ENCODE data around the gene GRPEL1. TPM values are rescaled to one million over a fixed set of nuclear protein-coding genes. Genes with fewer than 3 reads are reported as not detected.

GRPEL1 gene
- 10.3 and 21.0 TPM in 2 replicates for total RNA-seq

DNA sequence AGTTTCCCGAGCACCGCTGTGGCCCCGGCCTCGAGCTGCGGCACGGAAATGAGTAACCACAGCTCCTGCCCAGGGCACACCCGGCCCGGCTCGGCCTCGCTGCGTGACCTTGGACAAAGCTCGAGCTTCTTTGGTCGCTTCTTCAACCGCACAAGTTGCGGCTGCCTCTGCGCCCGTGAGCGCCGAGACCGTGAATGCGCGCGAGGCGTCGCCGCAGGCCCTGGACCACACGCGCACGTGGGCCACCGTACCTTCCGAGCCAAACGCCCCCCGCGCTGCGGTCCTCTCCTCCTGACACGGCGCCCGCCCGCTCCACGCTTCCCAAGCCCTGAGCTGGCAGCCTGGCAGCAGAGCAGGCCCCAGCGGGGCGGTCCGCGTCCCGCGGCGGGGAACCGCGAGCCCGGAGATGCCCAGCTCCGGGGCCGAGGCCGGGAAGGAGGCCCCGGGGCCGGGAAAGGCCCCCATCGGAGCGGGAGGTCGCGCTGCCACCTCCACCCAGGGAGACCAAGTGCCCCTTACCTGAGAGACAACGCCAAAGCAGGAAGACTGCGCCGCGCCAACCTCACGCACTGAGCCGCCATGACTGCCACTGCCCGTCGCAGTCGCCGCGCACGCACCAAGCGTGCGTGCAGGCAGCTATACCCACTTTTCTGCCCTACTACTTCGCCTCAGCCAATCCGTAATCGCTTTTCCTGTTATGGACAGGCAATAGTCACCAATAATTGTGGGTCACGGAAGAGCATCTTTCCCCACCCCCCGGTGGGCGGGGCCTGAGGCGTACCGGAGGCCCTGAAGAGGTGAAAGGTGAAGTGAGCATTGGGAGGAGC is at the start of gene GRPEL1:
Gene GRPEL1 (minus strand): TSS at position 613 of the 827 bp plus-strand sequence. CDS start 32 bp downstream, at position 581.
- TF ChIP-seq, protein P1, sequence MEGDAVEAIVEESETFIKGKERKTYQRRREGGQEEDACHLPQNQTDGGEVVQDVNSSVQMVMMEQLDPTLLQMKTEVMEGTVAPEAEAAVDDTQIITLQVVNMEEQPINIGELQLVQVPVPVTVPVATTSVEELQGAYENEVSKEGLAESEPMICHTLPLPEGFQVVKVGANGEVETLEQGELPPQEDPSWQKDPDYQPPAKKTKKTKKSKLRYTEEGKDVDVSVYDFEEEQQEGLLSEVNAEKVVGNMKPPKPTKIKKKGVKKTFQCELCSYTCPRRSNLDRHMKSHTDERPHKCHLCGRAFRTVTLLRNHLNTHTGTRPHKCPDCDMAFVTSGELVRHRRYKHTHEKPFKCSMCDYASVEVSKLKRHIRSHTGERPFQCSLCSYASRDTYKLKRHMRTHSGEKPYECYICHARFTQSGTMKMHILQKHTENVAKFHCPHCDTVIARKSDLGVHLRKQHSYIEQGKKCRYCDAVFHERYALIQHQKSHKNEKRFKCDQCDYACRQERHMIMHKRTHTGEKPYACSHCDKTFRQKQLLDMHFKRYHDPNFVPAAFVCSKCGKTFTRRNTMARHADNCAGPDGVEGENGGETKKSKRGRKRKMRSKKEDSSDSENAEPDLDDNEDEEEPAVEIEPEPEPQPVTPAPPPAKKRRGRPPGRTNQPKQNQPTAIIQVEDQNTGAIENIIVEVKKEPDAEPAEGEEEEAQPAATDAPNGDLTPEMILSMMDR (IDR thresholded peaks at IDR 0.05; ENCODE audit: extremely low read depth, low read depth, low read length): no peak
- Histone ChIP-seq H3K27me3 (ENCODE audit: insufficient read depth, low read length) (peaks cover 4% of the 10 kb centered on the region), H3K36me3 (ENCODE audit: insufficient read depth, low read length) (peaks cover 19% of the 10 kb centered on the region), H3K4me2 (ENCODE audit: insufficient read depth, low read length) (peak within 1 kb of the TSS; percentile 89), H2AFZ (ENCODE audit: low read length) (peak within 1 kb of the TSS; percentile 88), H3K4me1 (ENCODE audit: insufficient read depth, low read length) (peaks cover 8% of the 10 kb centered on the region), H3K27ac (ENCODE audit: low read depth, low read length) (peak within 1 kb of the TSS; percentile 80), H3K9me3 (ENCODE audit: low read depth, low read length) (no peaks in the 10 kb centered on the region), H4K20me1 (ENCODE audit: insufficient read depth, low read length) (peaks cover 29% of the 10 kb centered on the region), H3K4me3 (ENCODE audit: insufficient read depth, low read length) (peak within 1 kb of the TSS; percentile 91), H3K79me2 (ENCODE audit: insufficient read depth, low read length) (peaks cover 46% of the 10 kb centered on the region)
- peak; percentile 99 for DNase-seq (ENCODE audit: insufficient read length, low spot score, missing footprints)

DNA sequence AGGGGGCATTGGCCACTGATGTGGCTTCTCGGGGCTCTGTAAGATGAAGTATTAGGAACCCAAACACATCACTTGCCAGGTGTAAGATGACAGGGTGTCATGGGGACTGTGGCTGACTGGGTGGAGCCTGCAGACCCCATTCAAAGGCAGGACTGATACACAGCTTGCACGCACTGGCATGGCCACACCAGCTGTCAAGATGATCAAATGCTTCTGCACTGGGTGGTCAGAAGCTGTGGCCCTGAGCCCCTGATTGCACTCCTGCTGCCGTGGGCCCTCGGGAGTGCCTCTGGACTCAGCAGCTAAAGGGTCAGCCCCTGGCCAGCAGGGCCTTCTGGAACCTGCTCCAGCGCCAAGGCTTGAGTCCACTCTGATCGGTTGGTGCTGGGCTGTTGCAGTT is 48.8 kb upstream of the GRPEL1 start:
- DNase-seq (ENCODE audit: insufficient read length, low spot score, missing footprints): no peak
- H3K9me3 ChIP-seq (ENCODE audit: low read depth, low read length): no peaks in the 10 kb centered on the region
- H3K4me1 ChIP-seq (ENCODE audit: insufficient read depth, low read length): no peaks in the 10 kb centered on the region
- no peak overlapping the region for H2AFZ ChIP-seq (ENCODE audit: low read length)
- H3K4me3 ChIP-seq (ENCODE audit: insufficient read depth, low read length): no peak overlapping the region
- TF ChIP-seq, protein P1 (IDR thresholded peaks at IDR 0.05; ENCODE audit: extremely low read depth, low read depth, low read length): no peak
- peaks cover 14% of the 10 kb centered on the region for H3K27me3 ChIP-seq (ENCODE audit: insufficient read depth, low read length)
- H4K20me1 ChIP-seq (ENCODE audit: insufficient read depth, low read length): no peaks in the 10 kb centered on the region
- H3K79me2 ChIP-seq (ENCODE audit: insufficient read depth, low read length): no peaks in the 10 kb centered on the region
- no peak overlapping the region for H3K4me2 ChIP-seq (ENCODE audit: insufficient read depth, low read length)
- no peak overlapping the region for H3K27ac ChIP-seq (ENCODE audit: low read depth, low read length)
- H3K36me3 ChIP-seq (ENCODE audit: insufficient read depth, low read length): no peaks in the 10 kb centered on the region

DNA sequence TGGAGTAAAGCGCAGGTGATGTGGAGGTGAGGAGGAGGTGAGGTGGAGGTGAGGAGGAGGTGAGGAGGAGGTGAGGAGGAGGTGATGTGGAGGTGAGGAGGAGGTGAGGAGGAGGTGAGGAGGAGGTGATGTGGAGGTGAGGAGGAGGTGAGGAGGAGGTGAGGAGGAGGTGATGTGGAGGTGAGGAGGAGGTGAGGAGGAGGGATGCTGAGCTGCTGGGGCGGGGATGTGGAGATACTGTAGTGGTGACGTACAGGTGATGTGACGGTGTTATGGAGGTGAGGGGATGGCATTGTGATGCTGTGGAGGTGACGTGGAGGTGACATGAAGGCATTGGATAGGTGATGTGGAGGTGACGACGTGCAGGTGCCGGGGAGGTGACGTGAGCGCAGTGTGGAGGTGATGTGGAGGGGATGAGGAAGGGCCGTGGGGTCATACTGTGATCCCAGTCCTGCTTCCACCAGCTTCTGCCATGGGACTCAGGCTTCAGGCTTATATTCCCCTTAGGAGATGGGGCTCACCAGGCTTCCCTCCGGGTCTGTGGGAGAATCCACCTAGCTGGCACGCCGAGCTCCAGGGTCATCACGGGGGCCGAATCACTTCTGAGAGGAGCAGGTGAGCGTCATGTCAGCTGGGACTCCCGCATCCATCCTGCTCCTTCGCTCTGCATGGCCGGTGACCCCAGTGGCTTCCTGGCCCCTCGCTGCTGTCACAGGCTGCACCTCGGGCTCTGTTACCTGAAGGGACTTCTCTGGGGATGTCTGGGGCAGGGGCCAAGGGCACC is 47.9 kb upstream of the GRPEL1 start:
- Histone ChIP-seq H3K9me3 (ENCODE audit: low read depth, low read length) (no peaks in the 10 kb centered on the region), H3K27me3 (ENCODE audit: insufficient read depth, low read length) (peaks cover 8% of the 10 kb centered on the region)
- TF ChIP-seq, protein P1 (IDR thresholded peaks at IDR 0.05; ENCODE audit: extremely low read depth, low read depth, low read length): no peak

DNA sequence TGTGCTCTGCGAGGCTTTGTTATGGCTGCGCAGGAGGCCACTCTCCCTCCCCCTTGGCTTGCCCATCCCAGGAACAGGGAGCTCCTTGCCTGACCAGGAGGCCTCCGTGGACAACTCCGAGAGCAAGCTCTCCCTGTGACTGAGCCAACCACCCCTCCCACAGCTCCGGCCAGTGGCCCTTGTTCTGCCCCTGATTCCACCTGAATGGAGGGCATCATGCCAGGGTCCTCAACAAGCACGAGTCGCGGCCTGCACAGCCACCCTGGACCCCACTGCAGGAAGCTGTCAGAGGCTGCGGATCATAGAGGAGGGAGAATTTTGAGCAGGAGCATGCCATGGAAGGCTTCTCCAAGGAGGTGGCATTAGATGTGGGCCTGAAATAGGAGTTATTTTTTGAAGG is 44.8 kb upstream of the GRPEL1 start:
- Histone ChIP-seq H3K79me2 (ENCODE audit: insufficient read depth, low read length) (no peaks in the 10 kb centered on the region), H3K27ac (ENCODE audit: low read depth, low read length) (no peak overlapping the region), H2AFZ (ENCODE audit: low read length) (no peak overlapping the region), H3K36me3 (ENCODE audit: insufficient read depth, low read length) (no peaks in the 10 kb centered on the region), H3K4me3 (ENCODE audit: insufficient read depth, low read length) (no peak overlapping the region), H3K9me3 (ENCODE audit: low read depth, low read length) (no peaks in the 10 kb centered on the region), H3K4me2 (ENCODE audit: insufficient read depth, low read length) (no peak overlapping the region), H3K4me1 (ENCODE audit: insufficient read depth, low read length) (no peaks in the 10 kb centered on the region), H3K27me3 (ENCODE audit: insufficient read depth, low read length) (peaks cover 3% of the 10 kb centered on the region), H4K20me1 (ENCODE audit: insufficient read depth, low read length) (no peaks in the 10 kb centered on the region)
- TF ChIP-seq, protein P1 (IDR thresholded peaks at IDR 0.05; ENCODE audit: extremely low read depth, low read depth, low read length): no peak
- peak; percentile 44 for DNase-seq (ENCODE audit: insufficient read length, low spot score, missing footprints)

More for the DNA sequence above, 47.9 kb upstream of the GRPEL1 start:
- Histone ChIP-seq H3K27ac (ENCODE audit: low read depth, low read length) (no peak overlapping the region), H2AFZ (ENCODE audit: low read length) (no peak overlapping the region), H3K4me3 (ENCODE audit: insufficient read depth, low read length) (no peak overlapping the region), H3K4me2 (ENCODE audit: insufficient read depth, low read length) (no peak overlapping the region), H3K79me2 (ENCODE audit: insufficient read depth, low read length) (no peaks in the 10 kb centered on the region), H4K20me1 (ENCODE audit: insufficient read depth, low read length) (no peaks in the 10 kb centered on the region), H3K36me3 (ENCODE audit: insufficient read depth, low read length) (no peaks in the 10 kb centered on the region), H3K4me1 (ENCODE audit: insufficient read depth, low read length) (no peaks in the 10 kb centered on the region)
- peak; percentile 66 for DNase-seq (ENCODE audit: insufficient read length, low spot score, missing footprints)
